HL-60 (cell line): ENCODE results near the gene PPP3CB.

Experiments
- CTCF ChIP-seq: IDR thresholded peaks from one replicate; pipeline ENCODE4 v1.5.1; 2011; ENCODE audit warnings: low read length, control low read depth, inconsistent platforms; ENCODE audit not compliant: insufficient read depth
- GABPA ChIP-seq: IDR thresholded peaks from 2 replicates; pipeline ENCODE4 v1.6.1; 2012; ENCODE audit warnings: low read depth
- POLR2AphosphoS5 ChIP-seq: IDR thresholded peaks from 2 replicates; pipeline ENCODE4 v1.6.1; 2012; ENCODE audit warnings: low read depth
- SPI1 ChIP-seq: IDR thresholded peaks from 2 replicates; pipeline ENCODE4 v1.6.1; 2012; ENCODE audit warnings: low read depth, mild to moderate bottlenecking, borderline replicate concordance
- TF ChIP-seq, protein P1 (sequence below): IDR thresholded peaks from 2 replicates; pipeline ENCODE4 v1.6.1; 2012; ENCODE audit warnings: low read depth; ENCODE audit not compliant: insufficient replicate concordance

DNA sequence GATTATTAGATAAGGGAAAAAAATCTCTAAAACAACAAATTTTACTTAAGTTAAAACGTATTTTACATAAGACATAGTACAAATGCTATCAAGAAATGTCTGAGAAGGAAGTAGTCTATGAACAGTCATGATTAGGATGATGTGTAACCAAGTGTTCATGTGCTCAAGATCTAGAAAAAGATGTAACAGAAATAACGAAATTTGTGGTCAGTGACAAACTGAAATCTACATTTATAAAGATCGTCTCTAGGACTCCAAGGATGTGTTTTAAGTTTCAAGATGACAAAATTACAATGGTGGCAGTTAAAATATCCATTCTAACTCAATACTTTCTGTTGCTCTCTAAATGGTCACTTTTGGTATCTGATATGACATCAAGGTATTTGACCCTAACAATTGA is 17.2 kb downstream of the PPP3CB start:
- TF ChIP-seq CTCF (no peak), POLR2AphosphoS5 (no peak), GABPA (no peak), SPI1 (no peak)
- TF ChIP-seq, protein P1, sequence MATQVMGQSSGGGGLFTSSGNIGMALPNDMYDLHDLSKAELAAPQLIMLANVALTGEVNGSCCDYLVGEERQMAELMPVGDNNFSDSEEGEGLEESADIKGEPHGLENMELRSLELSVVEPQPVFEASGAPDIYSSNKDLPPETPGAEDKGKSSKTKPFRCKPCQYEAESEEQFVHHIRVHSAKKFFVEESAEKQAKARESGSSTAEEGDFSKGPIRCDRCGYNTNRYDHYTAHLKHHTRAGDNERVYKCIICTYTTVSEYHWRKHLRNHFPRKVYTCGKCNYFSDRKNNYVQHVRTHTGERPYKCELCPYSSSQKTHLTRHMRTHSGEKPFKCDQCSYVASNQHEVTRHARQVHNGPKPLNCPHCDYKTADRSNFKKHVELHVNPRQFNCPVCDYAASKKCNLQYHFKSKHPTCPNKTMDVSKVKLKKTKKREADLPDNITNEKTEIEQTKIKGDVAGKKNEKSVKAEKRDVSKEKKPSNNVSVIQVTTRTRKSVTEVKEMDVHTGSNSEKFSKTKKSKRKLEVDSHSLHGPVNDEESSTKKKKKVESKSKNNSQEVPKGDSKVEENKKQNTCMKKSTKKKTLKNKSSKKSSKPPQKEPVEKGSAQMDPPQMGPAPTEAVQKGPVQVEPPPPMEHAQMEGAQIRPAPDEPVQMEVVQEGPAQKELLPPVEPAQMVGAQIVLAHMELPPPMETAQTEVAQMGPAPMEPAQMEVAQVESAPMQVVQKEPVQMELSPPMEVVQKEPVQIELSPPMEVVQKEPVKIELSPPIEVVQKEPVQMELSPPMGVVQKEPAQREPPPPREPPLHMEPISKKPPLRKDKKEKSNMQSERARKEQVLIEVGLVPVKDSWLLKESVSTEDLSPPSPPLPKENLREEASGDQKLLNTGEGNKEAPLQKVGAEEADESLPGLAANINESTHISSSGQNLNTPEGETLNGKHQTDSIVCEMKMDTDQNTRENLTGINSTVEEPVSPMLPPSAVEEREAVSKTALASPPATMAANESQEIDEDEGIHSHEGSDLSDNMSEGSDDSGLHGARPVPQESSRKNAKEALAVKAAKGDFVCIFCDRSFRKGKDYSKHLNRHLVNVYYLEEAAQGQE: no peak
